IMR-90 (cell line): ENCODE results near the gene XPNPEP2. TPM values are rescaled to one million over a fixed set of nuclear protein-coding genes. Genes with fewer than 3 reads are reported as not detected.

ENCODE experiments used
- ATAC-seq: fragments of 200-7000 bp; cut with Tn5 transposase; 2 replicates; pipeline ENCODE4 v1.9.1; 2020; ENCODE audit warnings: low read depth, mild to moderate bottlenecking, moderate library complexity
- BruUV-seq: library from RNA; stranded (reverse); fragments of 400-500 nt; replicated peaks from 2 replicates; lab custom pipeline; 2021; lab: Mats Ljungman, UMichigan
- CTCF ChIA-PET: fragments of 300-600 bp; formaldehyde crosslinking; extraction: SDS; loops from one replicate; lab custom pipeline; 2021; ENCODE audit warnings: antibody characterized with exemption; lab: Yijun Ruan, JAX
- POLR2A ChIA-PET: fragments of 300-600 bp; sonication (Branson Sonifier 250); formaldehyde crosslinking; loops from one replicate; lab custom pipeline; 2022; ENCODE audit warnings: antibody characterized with exemption; ENCODE audit not compliant: unreplicated experiment; lab: Charles Lee
- DNase-seq: peaks from one replicate; pipeline ENCODE4 v3.0.0; 2013
- H2AFZ ChIP-seq: replicated peaks from 2 replicates; pipeline ENCODE3; 2013; ENCODE audit warnings: low read length, mild to moderate bottlenecking; ENCODE audit not compliant: poor library complexity
- H2AK5ac ChIP-seq: 2 replicates; pipeline ENCODE4 v1.6.1; 2013; ENCODE audit warnings: low read depth, low read length, inconsistent platforms
- H2AK9ac ChIP-seq: replicated peaks from 2 replicates; pipeline ENCODE3; 2013; ENCODE audit warnings: mild to moderate bottlenecking, low read depth, low read length, moderate library complexity; ENCODE audit not compliant: poor library complexity
- H2BK120ac ChIP-seq: 2 replicates; pipeline ENCODE4 v1.6.1; 2013; ENCODE audit warnings: low read depth, low read length, inconsistent platforms
- H2BK15ac ChIP-seq: 3 replicates; pipeline ENCODE4 v1.6.1; 2013; ENCODE audit warnings: low read depth, low read length, inconsistent platforms
- H2BK20ac ChIP-seq: 2 replicates; pipeline ENCODE4 v1.6.1; 2013; ENCODE audit warnings: low read depth, mild to moderate bottlenecking, inconsistent platforms, low read length, moderate library complexity
- H2BK5ac ChIP-seq: 2 replicates; pipeline ENCODE4 v1.6.1; 2013; ENCODE audit warnings: mild to moderate bottlenecking, low read depth, low read length, inconsistent platforms; ENCODE audit not compliant: poor library complexity, severe bottlenecking
- H3K14ac ChIP-seq: replicated peaks from 2 replicates; pipeline ENCODE4 v1.6.1; 2013; ENCODE audit warnings: low read depth, low read length, inconsistent platforms
- H3K18ac ChIP-seq: 2 replicates; pipeline ENCODE4 v1.6.1; 2013; ENCODE audit warnings: low read depth, low read length, control low read depth
- H3K23ac ChIP-seq: 2 replicates; pipeline ENCODE4 v1.6.1; 2013; ENCODE audit warnings: low read depth, low read length, inconsistent platforms
- H3K27ac ChIP-seq: 2 replicates; pipeline ENCODE4 v1.5.1; 2013; ENCODE audit warnings: mild to moderate bottlenecking, control low read depth, low read length; ENCODE audit not compliant: insufficient read depth
- H3K27me3 ChIP-seq: 2 replicates; pipeline ENCODE4 v1.6.1; 2013; ENCODE audit warnings: low read length; ENCODE audit not compliant: control insufficient read depth, insufficient read depth
- H3K36me3 ChIP-seq: 2 replicates; pipeline ENCODE4 v1.6.1; 2013; ENCODE audit warnings: low read length, mixed read lengths; ENCODE audit not compliant: control insufficient read depth, insufficient read depth
- H3K4ac ChIP-seq: 2 replicates; pipeline ENCODE4 v1.6.1; 2013; ENCODE audit warnings: low read depth, low read length, inconsistent platforms
- H3K4me1 ChIP-seq: 2 replicates; pipeline ENCODE4 v1.6.1; 2013; ENCODE audit warnings: low read length, mixed read lengths; ENCODE audit not compliant: control insufficient read depth, insufficient read depth
- H3K4me2 ChIP-seq: 2 replicates; pipeline ENCODE4 v1.6.1; 2013; ENCODE audit warnings: low read depth, mild to moderate bottlenecking, control low read depth, low read length, moderate library complexity
- H3K4me3 ChIP-seq: 2 replicates; pipeline ENCODE4 v1.5.1; 2013; ENCODE audit warnings: low read depth, mild to moderate bottlenecking, control low read depth, low read length, moderate library complexity; ENCODE audit not compliant: insufficient read depth
- H3K56ac ChIP-seq: 2 replicates; pipeline ENCODE4 v1.6.1; 2013; ENCODE audit warnings: low read length, inconsistent platforms; ENCODE audit not compliant: insufficient read depth; ENCODE audit errors: extremely low read depth
- H3K79me1 ChIP-seq, 2 experiments: 2 replicates each; pipeline ENCODE4 v1.6.1; 2013; ENCODE audit warnings: low read length in 2 of 2, inconsistent platforms in 1 of 2, low read depth in 1 of 2
- H3K9ac ChIP-seq: 2 replicates; pipeline ENCODE4 v1.6.1; 2013; ENCODE audit warnings: low read depth, low read length, control low read depth
- H3K9me1 ChIP-seq: 2 replicates; pipeline ENCODE4 v1.6.1; 2013; ENCODE audit warnings: low read length, inconsistent platforms; ENCODE audit not compliant: insufficient read depth
- H3K9me3 ChIP-seq: 2 replicates; pipeline ENCODE4 v1.6.1; 2013; ENCODE audit warnings: low read length; ENCODE audit not compliant: control insufficient read depth, insufficient read depth
- H4K20me1 ChIP-seq: 2 replicates; pipeline ENCODE4 v1.6.1; 2013; ENCODE audit warnings: low read length, inconsistent platforms; ENCODE audit not compliant: insufficient read depth
- H4K5ac ChIP-seq: 2 replicates; pipeline ENCODE4 v1.6.1; 2013; ENCODE audit warnings: mild to moderate bottlenecking, low read depth, low read length, control low read depth
- H4K8ac ChIP-seq, 2 experiments: 2 replicates each; pipeline ENCODE4 v1.6.1; 2013; ENCODE audit warnings: low read depth in 2 of 2, low read length in 2 of 2, control low read depth in 1 of 2, inconsistent platforms in 1 of 2
- H4K91ac ChIP-seq: 2 replicates; pipeline ENCODE4 v1.6.1; 2013; ENCODE audit warnings: low read depth, low read length, inconsistent platforms; ENCODE audit not compliant: insufficient read depth
- BHLHE40 ChIP-seq: fragments of 150-350 bp; IDR thresholded peaks from 2 replicates; pipeline ENCODE4 v1.6.1; 2016; ENCODE audit warnings: mild to moderate bottlenecking, low read depth, low read length
- CEBPB ChIP-seq: IDR thresholded peaks from 2 replicates; pipeline ENCODE4 v1.6.1; 2012; ENCODE audit warnings: low read depth, low read length, improper control_type of control experiment
- CHD1 ChIP-seq: IDR thresholded peaks from 2 replicates; pipeline ENCODE4 v1.6.1; 2012; ENCODE audit warnings: low read depth, low read length, improper control_type of control experiment
- ELK1 ChIP-seq: fragments of 150-350 bp; IDR thresholded peaks from 2 replicates; pipeline ENCODE4 v1.6.1; 2016; ENCODE audit warnings: low read depth, mild to moderate bottlenecking, low read length, moderate library complexity, borderline replicate concordance
- FOS ChIP-seq: fragments of 150-350 bp; IDR thresholded peaks from 2 replicates; pipeline ENCODE4 v1.6.1; 2016; ENCODE audit warnings: low read depth, low read length
- MAFK ChIP-seq: IDR thresholded peaks from 2 replicates; pipeline ENCODE4 v1.6.1; 2012; ENCODE audit warnings: low read depth, low read length, improper control_type of control experiment
- MAZ ChIP-seq: IDR thresholded peaks from 2 replicates; pipeline ENCODE4 v1.6.1; 2012; ENCODE audit warnings: low read depth, mild to moderate bottlenecking, low read length, improper control_type of control experiment, moderate library complexity, borderline replicate concordance
- MXI1 ChIP-seq: IDR thresholded peaks from 2 replicates; pipeline ENCODE4 v1.6.1; 2012; ENCODE audit warnings: low read depth, mild to moderate bottlenecking, low read length, moderate library complexity, borderline replicate concordance
- NFE2L2 ChIP-seq: fragments of 150-350 bp; IDR thresholded peaks from 2 replicates; pipeline ENCODE4 v1.6.1; 2016; ENCODE audit warnings: low read depth, mild to moderate bottlenecking, low read length
- POLR2A ChIP-seq: IDR thresholded peaks from 2 replicates; pipeline ENCODE4 v1.6.1; 2012; ENCODE audit warnings: mild to moderate bottlenecking, low read depth, low read length
- RAD21 ChIP-seq: IDR thresholded peaks from 2 replicates; pipeline ENCODE4 v1.6.1; 2012; ENCODE audit warnings: low read length, improper control_type of control experiment
- RCOR1 ChIP-seq: IDR thresholded peaks from 2 replicates; pipeline ENCODE4 v1.6.1; 2012; ENCODE audit warnings: mild to moderate bottlenecking, low read length, improper control_type of control experiment; ENCODE audit not compliant: insufficient replicate concordance
- RFX5 ChIP-seq: IDR thresholded peaks from 2 replicates; pipeline ENCODE4 v1.8.0; 2012; ENCODE audit warnings: low read depth, mild to moderate bottlenecking, low read length, moderate library complexity
- SMC3 ChIP-seq: fragments of 150-350 bp; IDR thresholded peaks from 2 replicates; pipeline ENCODE4 v1.6.1; 2016; ENCODE audit warnings: low read depth, mild to moderate bottlenecking, antibody characterized with exemption, low read length, moderate library complexity
- USF2 ChIP-seq: fragments of 150-350 bp; IDR thresholded peaks from 2 replicates; pipeline ENCODE4 v1.6.1; 2017; ENCODE audit warnings: mild to moderate bottlenecking, antibody characterized with exemption, low read length, low read depth
- WGBS, 2 experiments: methylation state at CpG; one replicate each; pipeline versions ENCODE4 v1.1.5 to v1.1.7; 2013; ENCODE audit warnings: missing lambda C conversion rate in 2 of 2; ENCODE audit not compliant: insufficient read length in 1 of 2; ENCODE audit errors: extremely low coverage in 2 of 2; 5-methylcytosine and 5-hydroxymethylcytosine counted together
- dilution Hi-C: fragments of 300-500 bp; cut with HindIII; formaldehyde crosslinking; loops from one replicate; pipeline ENCODE4 v1.14.3; 2018; ENCODE audit warnings: low sequenced_read_pairs; ENCODE audit not compliant: unreplicated experiment
- in situ Hi-C: fragments of 300-500 bp; cut with MboI; formaldehyde crosslinking; loops from 3 replicates; pipeline ENCODE4 v1.14.3; 2019; ENCODE audit warnings: low sequenced_read_pairs, inconsistent platforms, mixed read lengths
- intact Hi-C: fragments of 100-400 bp; cut with micrococcal nuclease; formaldehyde crosslinking; loops from 2 replicates; pipeline ENCODE4 v1.10.0; 2022
- polyA plus RNA-seq, 3 experiments: library from polyadenylated mRNA; depleted of rRNA; stranded (reverse); fragments of >200 nt; gene quantifications; 2 replicates each; pipeline ENCODE4 v1.2.3, GENCODE V29; 2012; ENCODE audit warnings: low replicate concordance in 1 of 3
- total RNA-seq: library from RNA; depleted of rRNA; stranded (reverse); fragments of >200 nt; gene quantifications from 2 replicates; pipeline ENCODE4 v1.2.3, GENCODE V29; 2012

The XPNPEP2 gene
- total and polyA plus RNA-seq, 2 of the 4 experiments (the other 2 are of a cell fraction) = under 0.01 to 0.07 TPM

GRCh38 chrX:129800186-129800585 is 61.4 kb downstream of the XPNPEP2 start:
- Histone ChIP-seq H3K4me1 (no peaks in the 10 kb centered on the region), H3K9me1 (no peaks in the 10 kb centered on the region), H4K20me1 (no peaks in the 10 kb centered on the region), H2BK20ac (no peak overlapping the region), H3K18ac (no peak overlapping the region), H3K9ac (no peak overlapping the region), H3K4me2 (no peak overlapping the region), H2AFZ (no peak overlapping the region), H3K14ac (no peak overlapping the region), H2BK120ac (no peak overlapping the region), H3K4ac (no peak overlapping the region), H4K8ac (no peak overlapping the region), H3K4me3 (no peak overlapping the region), H3K27me3 (peaks cover 3% of the 10 kb centered on the region; the same call in 1 of the 2 replicates), H3K9me3 (no peaks in the 10 kb centered on the region), H2AK5ac (no peak overlapping the region), H3K23ac (no peak overlapping the region), H3K36me3 (peaks cover 1% of the 10 kb centered on the region), H2AK9ac (no peak overlapping the region), H3K79me1 (no peaks in the 10 kb centered on the region), H2BK5ac (no peak overlapping the region), H4K5ac (no peak overlapping the region), H2BK15ac (no peak overlapping the region), H3K56ac (no peak overlapping the region), H4K91ac (no peak overlapping the region), H3K27ac (no peak overlapping the region)
- TF ChIP-seq FOS (no peak), RCOR1 (no peak), MAZ (no peak), CHD1 (no peak), MAFK (no peak), CEBPB (no peak), POLR2A (no peak), MXI1 (no peak), BHLHE40 (no peak), RAD21 (no peak), NFE2L2 (no peak), ELK1 (no peak), SMC3 (no peak), RFX5 (no peak), USF2 (no peak)
- ChIA-PET POLR2A (no interaction called here), CTCF (interaction anchor here (0.9 kb wide), 1 partner anchor 11 kb away, joined by 3 read pairs; no protein-coding TSS in a partner anchor)
- no peak for ATAC-seq
- dilution Hi-C loops (no loop called here), intact Hi-C loops (no loop called here), in situ Hi-C loops (no loop called here)
- no peak for DNase-seq
- no CpG with 5 or more reads among the region's 4 CpGs for WGBS, 2 experiments
- no TSS peak for BruUV-seq
